ENCODE measurements around the gene EDC4.

- TF ChIP-seq CTCF (IDR thresholded peaks at IDR 0.05 in 8 of 11, conservative IDR thresholded peaks at IDR 0.05 in 3 of 11) = peak in 5 of 11 experiments; percentile 14 to 35 (median 22)
- no peak for TF ChIP-seq POLR2A (IDR thresholded peaks at IDR 0.05)
Observed at GRCh38 chr16:67865318-67865717, 7.5 kb upstream of the EDC4 start.

Measured in spleen (tissue), 7 donors.